ENCODE measurements around the gene SYT9. TPM values are rescaled to one million over a fixed set of nuclear protein-coding genes. Genes with fewer than 3 reads are reported as not detected.

SYT9 gene
- total RNA-seq, 1 experiment from 2014 or later, result 1.3 TPM

DNA sequence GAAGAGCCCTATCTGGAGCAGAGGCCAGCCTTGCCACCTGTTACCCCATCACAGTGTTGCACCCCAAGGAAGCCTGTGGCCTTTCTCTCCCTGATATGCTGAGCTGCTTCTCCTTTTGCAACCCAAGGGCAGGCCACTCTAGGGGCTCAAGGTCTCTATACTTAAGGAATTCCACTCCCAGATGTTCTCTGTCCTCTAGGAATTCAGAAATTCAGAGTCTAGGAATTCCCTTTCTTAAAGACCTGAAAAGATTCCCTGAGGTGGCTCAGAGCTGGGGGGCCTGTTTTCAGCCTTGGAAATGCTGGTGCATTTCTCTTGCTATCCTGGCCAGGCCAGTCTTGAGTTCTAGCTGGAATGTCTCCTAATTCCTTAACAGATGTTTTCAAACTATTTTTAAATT is 165.6 kb downstream of the SYT9 start:
- H3K27me3 ChIP-seq (ENCODE audit: control insufficient read depth, insufficient read depth, low read length), result no peaks in the 10 kb centered on the region
- no peaks in the 10 kb centered on the region for H3K36me3 ChIP-seq (replicated peaks; ENCODE audit: control insufficient read depth, insufficient read depth, low read length)
- peak; percentile 13 for DNase-seq
- no peak overlapping the region for H3K4me3 ChIP-seq (ENCODE audit: insufficient read depth, low read depth, low read length)

DNA sequence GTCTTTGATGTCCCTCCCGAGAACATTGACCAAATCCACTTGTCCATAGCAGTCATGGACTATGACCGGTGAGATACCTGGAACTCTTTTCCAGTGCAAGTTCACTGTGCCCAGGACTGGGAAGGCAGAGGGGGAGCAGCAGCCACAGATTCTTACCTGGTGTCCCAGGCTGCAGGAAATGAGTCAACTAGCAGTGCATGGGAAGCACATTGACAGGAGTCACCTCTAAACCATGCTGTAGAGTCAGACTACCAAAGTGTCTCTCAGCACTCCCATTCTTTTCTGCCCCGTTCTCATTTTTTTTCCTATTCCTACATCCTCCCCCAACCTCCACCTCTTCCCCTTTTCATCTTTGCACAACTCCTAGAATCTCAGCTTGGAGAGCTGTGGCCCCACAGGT is 166.4 kb downstream of the SYT9 start:
- Histone ChIP-seq H3K4me3 (ENCODE audit: insufficient read depth, low read depth, low read length) (no peak overlapping the region), H3K27me3 (ENCODE audit: control insufficient read depth, insufficient read depth, low read length) (no peaks in the 10 kb centered on the region), H3K36me3 (replicated peaks; ENCODE audit: control insufficient read depth, insufficient read depth, low read length) (no peaks in the 10 kb centered on the region)
- no peak for DNase-seq

DNA sequence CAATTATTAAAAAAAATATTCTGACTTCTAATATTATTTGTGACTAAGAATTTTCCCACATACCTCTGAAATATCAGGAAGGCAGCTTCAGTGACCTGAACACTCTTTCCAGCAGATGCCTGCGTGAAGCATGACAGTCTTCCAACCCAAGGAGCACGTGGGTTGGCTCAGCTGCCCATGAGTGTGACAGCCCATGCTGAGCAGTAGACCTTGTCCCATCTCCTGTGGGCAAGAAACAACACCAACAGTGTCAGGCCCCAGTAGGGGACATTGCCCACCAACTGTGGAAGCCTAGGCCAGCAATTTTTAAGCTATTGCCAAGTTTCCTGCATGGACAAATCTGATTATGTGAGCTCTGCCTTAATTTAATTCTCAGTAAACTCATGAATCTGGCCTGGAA is 167.2 kb downstream of the SYT9 start:
- H3K27me3 ChIP-seq (ENCODE audit: control insufficient read depth, insufficient read depth, low read length), result no peaks in the 10 kb centered on the region
- H3K4me3 ChIP-seq (ENCODE audit: insufficient read depth, low read depth, low read length), result no peak overlapping the region
- H3K36me3 ChIP-seq (replicated peaks; ENCODE audit: control insufficient read depth, insufficient read depth, low read length), result no peaks in the 10 kb centered on the region
- DNase-seq, result no peak

DNA sequence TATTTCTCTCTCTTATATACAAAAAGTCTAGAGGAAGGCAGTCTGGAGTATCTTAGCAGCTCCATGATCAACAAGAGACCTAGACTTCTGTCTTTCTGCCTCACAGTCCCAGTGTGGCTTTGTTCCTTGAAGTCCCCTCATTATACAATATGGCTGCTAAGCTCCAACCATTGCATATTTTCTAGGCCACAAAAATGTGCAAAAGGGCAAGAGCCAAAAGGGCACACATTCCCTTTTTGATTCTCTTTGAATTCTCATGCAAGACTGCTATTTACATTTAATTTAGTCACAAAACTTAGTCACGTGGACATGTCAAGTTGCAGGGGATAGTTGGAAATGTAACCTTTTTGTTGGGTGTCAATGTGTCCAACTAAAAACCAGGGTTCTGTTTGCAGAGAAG is 169.4 kb downstream of the SYT9 start:
- DNase-seq, result no peak
- no peaks in the 10 kb centered on the region for H3K27me3 ChIP-seq (ENCODE audit: control insufficient read depth, insufficient read depth, low read length)
- no peaks in the 10 kb centered on the region for H3K36me3 ChIP-seq (replicated peaks; ENCODE audit: control insufficient read depth, insufficient read depth, low read length)
- no peak overlapping the region for H3K4me3 ChIP-seq (ENCODE audit: insufficient read depth, low read depth, low read length)

DNA sequence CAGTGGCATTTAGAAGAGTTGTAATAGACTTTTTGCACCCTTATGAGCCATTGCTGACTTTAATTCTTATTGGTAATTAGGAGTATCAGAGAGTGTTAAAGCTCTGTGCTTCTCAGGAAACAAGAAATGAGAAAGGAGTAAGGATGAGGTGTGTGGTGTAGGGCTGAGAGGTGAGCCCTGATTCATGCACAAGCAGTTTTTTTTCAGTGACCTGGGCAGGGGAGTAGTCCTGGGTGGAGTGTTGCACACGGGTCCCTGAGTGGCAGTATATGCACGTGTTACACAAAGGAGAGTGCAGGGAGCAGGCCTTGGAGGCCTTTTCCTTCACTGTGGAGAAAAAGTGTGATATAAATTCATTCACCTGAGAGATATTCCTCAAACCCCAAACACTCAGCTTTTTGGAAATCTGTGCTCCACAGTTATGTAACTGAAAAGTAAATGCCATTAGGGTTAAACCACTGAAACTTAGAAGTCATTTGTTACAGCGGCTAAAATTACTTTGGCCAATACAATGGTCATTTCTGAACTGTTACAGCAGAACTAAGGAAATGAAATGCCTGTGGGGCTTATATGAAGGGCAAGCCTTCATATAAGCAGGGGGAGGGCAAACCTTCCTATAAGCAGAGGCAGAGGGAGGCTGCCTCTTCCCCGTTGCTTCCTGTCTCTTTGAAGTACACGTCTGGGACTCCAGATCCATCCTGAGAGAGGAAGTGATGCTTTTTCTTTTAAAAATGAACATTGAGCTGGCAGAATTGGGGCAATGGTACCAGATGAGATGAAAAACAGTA is 171.0 kb downstream of the SYT9 start:
- no peak for DNase-seq
- Histone ChIP-seq H3K4me3 (ENCODE audit: insufficient read depth, low read depth, low read length) (no peak overlapping the region), H3K36me3 (replicated peaks; ENCODE audit: control insufficient read depth, insufficient read depth, low read length) (no peaks in the 10 kb centered on the region), H3K27me3 (ENCODE audit: control insufficient read depth, insufficient read depth, low read length) (no peaks in the 10 kb centered on the region)

DNA sequence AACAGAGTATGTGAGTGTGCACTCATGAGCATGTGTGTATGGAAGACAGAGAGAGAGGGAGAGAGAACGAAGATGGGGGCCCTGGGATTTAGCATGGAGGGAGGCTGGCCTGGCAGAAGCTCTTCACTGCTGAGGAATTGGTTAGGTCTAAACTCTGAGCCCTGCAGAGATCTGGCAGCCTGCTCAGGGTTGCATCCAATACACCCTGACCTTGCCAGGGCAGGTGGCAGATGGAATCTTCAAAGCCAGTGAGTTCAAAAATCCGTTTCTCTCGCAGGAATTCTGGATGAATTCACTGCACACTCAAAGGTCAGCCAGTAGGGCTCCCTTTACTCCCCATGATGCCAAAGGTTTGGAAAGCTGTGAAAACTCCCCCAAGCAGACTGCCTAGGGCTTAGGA is 172.2 kb downstream of the SYT9 start:
- no peak overlapping the region for H3K4me3 ChIP-seq (ENCODE audit: insufficient read depth, low read depth, low read length)
- H3K36me3 ChIP-seq (replicated peaks; ENCODE audit: control insufficient read depth, insufficient read depth, low read length), result no peaks in the 10 kb centered on the region
- no peak for DNase-seq
- H3K27me3 ChIP-seq (ENCODE audit: control insufficient read depth, insufficient read depth, low read length), result no peaks in the 10 kb centered on the region

DNA sequence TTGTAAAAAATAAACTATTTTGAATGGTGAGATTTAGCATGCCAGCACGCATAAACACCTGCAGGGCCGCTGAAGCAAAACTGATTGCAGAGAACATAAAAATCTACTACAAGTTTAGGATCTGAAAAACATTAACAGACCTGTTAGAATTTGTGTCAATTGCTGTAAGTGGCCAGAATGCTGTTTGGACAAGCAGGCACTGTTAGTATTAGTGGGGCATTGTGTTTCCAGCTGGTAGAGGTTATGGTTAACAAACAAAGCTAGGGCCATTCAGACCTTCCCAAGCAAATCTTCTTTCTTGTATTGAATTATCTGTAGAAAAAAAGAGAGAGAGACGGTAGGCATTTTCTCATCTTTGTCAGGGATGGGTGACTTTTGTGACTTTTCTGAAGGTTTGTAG is 176.0 kb downstream of the SYT9 start:
- Histone ChIP-seq H3K4me3 (ENCODE audit: insufficient read depth, low read depth, low read length) (no peak overlapping the region), H3K27me3 (ENCODE audit: control insufficient read depth, insufficient read depth, low read length) (no peaks in the 10 kb centered on the region), H3K36me3 (replicated peaks; ENCODE audit: control insufficient read depth, insufficient read depth, low read length) (no peaks in the 10 kb centered on the region)
- DNase-seq, result no peak

DNA sequence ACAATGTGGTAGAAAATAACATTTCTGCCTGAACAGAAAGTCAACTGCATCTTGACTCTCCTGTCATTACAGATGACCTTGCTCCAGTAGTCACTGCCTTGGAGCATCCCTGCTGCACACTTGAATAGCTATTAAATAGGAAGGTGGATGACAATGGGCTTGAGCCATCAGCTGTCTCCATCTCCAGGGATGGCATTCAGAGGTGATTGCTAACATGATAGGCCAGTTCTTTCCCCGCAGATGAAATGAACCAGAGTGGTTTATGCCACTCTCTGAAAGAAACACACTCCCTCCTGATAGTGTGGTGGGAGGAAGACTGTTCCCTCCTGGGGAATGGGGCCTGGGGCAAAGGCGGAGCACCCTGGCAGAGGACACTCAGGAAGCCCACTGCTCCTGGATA is 176.5 kb downstream of the SYT9 start:
- Histone ChIP-seq H3K36me3 (replicated peaks; ENCODE audit: control insufficient read depth, insufficient read depth, low read length) (no peaks in the 10 kb centered on the region), H3K27me3 (ENCODE audit: control insufficient read depth, insufficient read depth, low read length) (no peaks in the 10 kb centered on the region)
- no peak for DNase-seq

DNA sequence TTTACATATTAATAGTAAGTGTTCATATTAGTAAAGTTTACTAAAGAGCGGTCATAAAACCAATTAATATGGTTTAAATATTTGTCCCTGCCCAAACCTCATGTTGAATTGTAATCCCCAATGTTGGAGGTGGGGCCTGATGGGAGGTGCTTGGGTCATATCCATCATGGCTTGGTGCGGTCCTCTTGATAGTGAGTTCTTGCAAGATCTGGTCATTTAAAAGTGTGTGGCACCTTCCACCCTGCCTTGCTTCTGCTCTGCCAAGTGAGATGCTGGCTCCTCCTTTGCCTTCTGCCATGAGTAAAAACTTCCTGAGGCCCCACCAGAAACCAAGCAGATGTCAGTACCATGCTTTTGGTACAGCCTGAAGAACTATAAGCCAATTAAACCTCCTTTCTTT is 178.8 kb downstream of the SYT9 start:
- DNase-seq, result no peak
- Histone ChIP-seq H3K27me3 (ENCODE audit: control insufficient read depth, insufficient read depth, low read length) (no peaks in the 10 kb centered on the region), H3K36me3 (replicated peaks; ENCODE audit: control insufficient read depth, insufficient read depth, low read length) (no peaks in the 10 kb centered on the region), H3K4me3 (ENCODE audit: insufficient read depth, low read depth, low read length) (no peak overlapping the region)

More for the DNA sequence above, 176.5 kb downstream of the SYT9 start:
- no peak overlapping the region for H3K4me3 ChIP-seq (ENCODE audit: insufficient read depth, low read depth, low read length)

DNA sequence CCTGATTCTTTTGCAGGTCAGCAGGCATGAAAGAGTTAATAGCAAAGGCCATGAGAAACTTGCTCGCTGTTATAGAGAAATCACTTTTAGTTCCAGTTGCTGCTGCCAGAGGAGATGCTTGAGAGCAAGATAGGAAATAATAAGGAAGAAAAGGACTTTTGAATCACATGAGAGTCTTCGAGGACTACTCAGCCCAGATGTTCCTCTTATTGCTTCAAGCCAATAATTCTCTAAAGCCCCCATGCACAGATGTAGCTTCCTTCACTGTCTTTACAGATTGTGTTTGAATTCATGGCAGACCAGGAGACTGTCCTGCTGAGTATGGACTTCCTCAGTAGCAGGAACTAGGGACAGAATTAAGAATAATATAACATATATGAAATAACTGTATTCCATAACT is 183.5 kb downstream of the SYT9 start:
- DNase-seq, result no peak
- H3K36me3 ChIP-seq (replicated peaks; ENCODE audit: control insufficient read depth, insufficient read depth, low read length), result no peaks in the 10 kb centered on the region
- H3K4me3 ChIP-seq (ENCODE audit: insufficient read depth, low read depth, low read length), result no peak overlapping the region
- H3K27me3 ChIP-seq (ENCODE audit: control insufficient read depth, insufficient read depth, low read length), result no peaks in the 10 kb centered on the region

DNA sequence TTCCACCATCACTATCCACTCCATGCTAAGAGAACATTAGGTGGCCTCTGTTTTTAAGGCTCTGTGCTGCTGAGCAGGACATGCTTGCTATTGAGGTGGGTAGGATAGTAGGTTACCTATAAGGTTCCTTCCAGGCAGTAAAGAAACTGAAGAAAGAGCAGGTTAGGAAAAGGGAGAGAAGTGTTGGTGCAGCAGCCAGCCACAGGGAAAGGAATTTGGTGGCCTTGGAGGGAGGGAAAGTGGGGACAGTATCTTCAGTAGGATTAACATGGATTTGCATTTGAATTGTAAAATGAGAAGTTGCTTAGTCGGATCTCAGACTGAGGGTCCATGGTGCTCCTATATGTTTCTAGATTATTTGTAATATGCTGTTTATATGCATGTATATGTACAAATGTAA is 184.4 kb downstream of the SYT9 start:
- DNase-seq, result peak; percentile 25
- H3K36me3 ChIP-seq (replicated peaks; ENCODE audit: control insufficient read depth, insufficient read depth, low read length), result no peaks in the 10 kb centered on the region
- H3K27me3 ChIP-seq (ENCODE audit: control insufficient read depth, insufficient read depth, low read length), result no peaks in the 10 kb centered on the region
- no peak overlapping the region for H3K4me3 ChIP-seq (ENCODE audit: insufficient read depth, low read depth, low read length)

DNA sequence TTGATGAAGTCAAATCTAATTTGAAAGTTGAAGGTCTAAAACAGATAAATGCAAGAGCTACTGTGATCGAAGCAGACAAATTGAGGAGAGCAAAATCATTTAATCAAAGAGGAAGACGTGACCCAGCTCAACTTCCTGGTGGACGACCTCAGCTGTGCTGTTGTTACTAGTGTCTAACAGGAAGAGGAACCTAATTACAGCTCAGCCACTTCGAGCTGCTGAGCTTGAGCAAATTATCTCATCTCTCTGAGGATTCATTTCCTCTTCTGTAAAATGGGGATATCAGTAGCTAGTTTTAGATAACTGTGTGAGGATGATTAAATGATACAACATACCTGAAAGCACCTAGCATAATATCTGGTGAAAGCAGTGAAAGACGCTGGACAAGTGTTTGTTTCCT is 185.0 kb downstream of the SYT9 start:
- Histone ChIP-seq H3K36me3 (replicated peaks; ENCODE audit: control insufficient read depth, insufficient read depth, low read length) (no peaks in the 10 kb centered on the region), H3K27me3 (ENCODE audit: control insufficient read depth, insufficient read depth, low read length) (no peaks in the 10 kb centered on the region), H3K4me3 (ENCODE audit: insufficient read depth, low read depth, low read length) (no peak overlapping the region)
- no peak for DNase-seq

DNA sequence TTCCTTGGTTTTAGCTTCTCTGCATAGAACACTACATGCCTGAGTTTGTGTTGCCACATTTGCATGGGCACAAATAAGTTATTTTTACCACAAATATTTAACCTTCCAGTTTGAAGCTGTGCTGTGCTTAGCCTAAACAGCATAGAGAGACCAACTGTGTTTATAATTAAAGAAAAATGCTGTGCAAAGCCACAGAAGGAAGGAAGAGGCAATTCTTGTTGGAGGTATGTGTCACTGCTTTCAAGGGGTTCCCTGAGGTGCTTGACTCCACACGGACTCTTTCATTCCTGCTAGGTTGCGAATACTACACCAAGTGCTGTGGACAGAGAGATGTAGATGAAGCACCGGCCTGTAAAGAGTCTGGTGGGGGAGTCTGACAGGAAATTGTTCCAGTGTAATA is 186.0 kb downstream of the SYT9 start:
- no peaks in the 10 kb centered on the region for H3K27me3 ChIP-seq (ENCODE audit: control insufficient read depth, insufficient read depth, low read length)
- DNase-seq, result no peak
- no peak overlapping the region for H3K4me3 ChIP-seq (ENCODE audit: insufficient read depth, low read depth, low read length)
- H3K36me3 ChIP-seq (replicated peaks; ENCODE audit: control insufficient read depth, insufficient read depth, low read length), result no peaks in the 10 kb centered on the region

DNA sequence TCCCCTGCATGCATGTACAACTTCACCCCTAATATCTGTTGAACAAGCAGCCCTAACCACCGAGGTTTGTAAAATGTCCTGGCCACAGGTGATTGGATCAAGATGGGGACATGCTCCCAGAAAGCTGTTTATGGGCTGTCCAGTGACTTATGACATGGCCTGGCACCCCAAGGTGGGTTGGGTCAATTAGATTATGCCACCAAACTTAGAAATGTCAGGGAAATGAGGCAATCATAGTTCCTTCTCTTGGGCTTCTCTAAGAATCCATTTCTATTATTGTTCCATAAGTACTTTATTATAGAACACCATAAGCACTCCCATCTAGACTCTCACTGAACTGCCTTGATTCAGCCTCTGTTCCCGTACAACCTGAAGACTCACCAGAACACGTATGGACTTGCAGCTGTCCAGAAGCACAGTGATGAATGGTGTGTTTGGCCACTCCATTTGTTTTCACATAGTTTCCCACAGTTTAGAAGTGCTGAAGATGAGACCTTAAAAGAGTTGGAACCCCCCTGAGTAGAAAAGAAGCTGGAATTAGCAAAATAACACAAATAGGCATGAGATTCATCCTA is 188.1 kb downstream of the SYT9 start:
- H3K27me3 ChIP-seq (ENCODE audit: control insufficient read depth, insufficient read depth, low read length), result no peaks in the 10 kb centered on the region
- no peak for DNase-seq
- H3K4me3 ChIP-seq (ENCODE audit: insufficient read depth, low read depth, low read length), result no peak overlapping the region
- H3K36me3 ChIP-seq (replicated peaks; ENCODE audit: control insufficient read depth, insufficient read depth, low read length), result no peaks in the 10 kb centered on the region

DNA sequence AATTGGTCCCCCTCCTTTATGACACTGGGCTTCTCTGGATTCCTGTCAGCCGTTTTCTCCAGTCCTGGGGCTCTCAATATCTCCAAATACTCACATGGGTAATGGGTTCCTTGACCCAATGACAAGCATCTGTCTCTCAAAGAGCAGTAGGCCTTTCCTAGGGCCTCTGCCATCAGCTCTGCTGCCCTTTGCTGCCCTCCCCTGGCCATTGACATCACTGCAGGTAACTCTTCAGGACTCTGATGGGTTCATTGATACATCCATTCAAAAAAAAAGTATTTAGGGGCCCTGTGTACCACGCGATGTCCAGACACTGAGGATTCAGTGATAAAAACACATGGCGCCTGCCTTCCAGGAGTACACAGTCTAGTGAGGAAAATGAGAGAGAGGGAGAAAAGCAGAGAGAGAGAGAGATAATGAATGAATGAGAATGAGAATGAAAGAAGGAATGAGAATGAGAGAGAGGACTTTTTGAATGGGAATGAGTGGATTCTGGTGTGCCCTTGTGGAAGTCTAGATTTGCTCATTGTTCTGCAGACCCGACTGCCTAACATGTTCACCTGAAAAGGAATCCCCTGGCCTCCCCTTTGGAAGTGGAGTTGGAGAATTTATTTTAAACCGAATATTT is 191.0 kb downstream of the SYT9 start:
- Histone ChIP-seq H3K4me3 (ENCODE audit: insufficient read depth, low read depth, low read length) (no peak overlapping the region), H3K36me3 (replicated peaks; ENCODE audit: control insufficient read depth, insufficient read depth, low read length) (no peaks in the 10 kb centered on the region), H3K27me3 (ENCODE audit: control insufficient read depth, insufficient read depth, low read length) (no peaks in the 10 kb centered on the region)
- DNase-seq, result peak; percentile 65

All from H7 (cell line).